Uterus (tissue), 4 donors: ENCODE measurements around the gene C6orf132. TPM values are rescaled to one million over a fixed set of nuclear protein-coding genes. Genes with fewer than 3 reads are reported as not detected.

ENCODE experiments used
- DNase-seq, 2 donors: peaks; one replicate each; pipeline ENCODE4 v3.0.0-alpha.2; 2019 to 2020
- H3K27ac ChIP-seq, 2 donors: fragments of 200-600 bp; sonication (generic); 1 replicate in 1 of 2; 2 replicates in 1 of 2; pipeline ENCODE4 v1.5.1; 2016 to 2018
- H3K27me3 ChIP-seq, 2 donors: fragments of 200-600 bp; sonication (generic); one replicate each; pipeline ENCODE4 v1.5.1; 2018 to 2019; ENCODE audit warnings: control low read depth in 1 of 2
- H3K36me3 ChIP-seq, 2 donors: fragments of 200-600 bp; sonication (generic); one replicate each; pipeline ENCODE4 v1.5.1; 2019; ENCODE audit warnings: control low read depth in 1 of 2
- H3K4me1 ChIP-seq, 2 donors: fragments of 200-600 bp; sonication (generic); one replicate each; pipeline ENCODE4 v1.5.1; 2018 to 2019; ENCODE audit warnings: control low read depth in 1 of 2
- H3K4me3 ChIP-seq, 2 donors: fragments of 200-600 bp; sonication (generic); 1 replicate in 1 of 2; 2 replicates in 1 of 2; pipeline ENCODE4 v1.5.1; 2018 to 2019; ENCODE audit warnings: mild to moderate bottlenecking in 1 of 2
- H3K9me3 ChIP-seq, 2 donors: fragments of 200-600 bp; sonication (generic); one replicate each; pipeline ENCODE4 v1.5.1; 2019; ENCODE audit warnings: control low read depth in 1 of 2
- POLR2A ChIP-seq, 2 donors: fragments of 450-650 bp; IDR thresholded peaks; one replicate each; pipeline ENCODE4 v1.6.1; 2016; ENCODE audit warnings: antibody characterized with exemption in 2 of 2, mild to moderate bottlenecking in 1 of 2, moderate library complexity in 1 of 2
- intact Hi-C: fragments of 100-400 bp; cut with DNase I; formaldehyde crosslinking; loops from one replicate; pipeline ENCODE4 v1.15.1; 2023; ENCODE audit warnings: low total_unique reads
- total RNA-seq, 4 donors: library from RNA; depleted of rRNA in 3 of 4; stranded (reverse); fragments of >200 nt in 3 of 4; gene quantifications; one replicate each; pipeline versions ENCODE4 v1.1.0 to v1.2.4, GENCODE V29; 2014 to 2023
- TF ChIP-seq, protein P1 (sequence below), 4 experiments: fragments of 200-600 bp in 2 of 4; fragments of 450-650 bp in 2 of 4; sonication (generic) in 2 of 4; IDR thresholded peaks; one replicate each; pipeline ENCODE4 v1.5.1; 2016 to 2019; ENCODE audit warnings: antibody characterized with exemption in 4 of 4, mild to moderate bottlenecking in 2 of 4, moderate library complexity in 1 of 4
- donor health status: DM: yes; HTN: yes; CAD: no.

The C6orf132 gene
- total RNA-seq, 4 donors from 2014 or later = 0.91 to 2.4 (median 1.0) TPM; not detected in 1

DNA sequence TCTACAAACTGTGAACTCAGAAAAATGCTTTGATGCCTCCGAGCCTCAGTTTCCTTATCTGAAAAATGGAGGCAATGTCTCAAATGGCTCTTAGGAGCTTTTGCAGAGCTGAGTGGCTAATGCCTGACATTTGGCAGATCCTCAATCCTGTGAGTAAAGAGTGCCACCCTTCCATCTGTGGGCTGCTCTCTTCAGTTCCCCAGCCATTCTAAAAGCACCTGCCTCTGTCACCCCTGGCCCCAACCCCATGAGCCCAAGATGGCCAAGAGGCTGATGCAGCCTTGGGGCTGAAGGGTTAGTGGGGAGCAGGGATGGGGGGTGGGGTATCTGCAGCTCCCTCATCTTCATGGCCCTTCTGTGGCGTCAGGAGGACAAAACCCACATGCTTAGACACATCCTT, 16.2 kb upstream of the C6orf132 start:
- no peaks in the 10 kb centered on the region for H3K36me3 ChIP-seq
- TF ChIP-seq, protein P1, sequence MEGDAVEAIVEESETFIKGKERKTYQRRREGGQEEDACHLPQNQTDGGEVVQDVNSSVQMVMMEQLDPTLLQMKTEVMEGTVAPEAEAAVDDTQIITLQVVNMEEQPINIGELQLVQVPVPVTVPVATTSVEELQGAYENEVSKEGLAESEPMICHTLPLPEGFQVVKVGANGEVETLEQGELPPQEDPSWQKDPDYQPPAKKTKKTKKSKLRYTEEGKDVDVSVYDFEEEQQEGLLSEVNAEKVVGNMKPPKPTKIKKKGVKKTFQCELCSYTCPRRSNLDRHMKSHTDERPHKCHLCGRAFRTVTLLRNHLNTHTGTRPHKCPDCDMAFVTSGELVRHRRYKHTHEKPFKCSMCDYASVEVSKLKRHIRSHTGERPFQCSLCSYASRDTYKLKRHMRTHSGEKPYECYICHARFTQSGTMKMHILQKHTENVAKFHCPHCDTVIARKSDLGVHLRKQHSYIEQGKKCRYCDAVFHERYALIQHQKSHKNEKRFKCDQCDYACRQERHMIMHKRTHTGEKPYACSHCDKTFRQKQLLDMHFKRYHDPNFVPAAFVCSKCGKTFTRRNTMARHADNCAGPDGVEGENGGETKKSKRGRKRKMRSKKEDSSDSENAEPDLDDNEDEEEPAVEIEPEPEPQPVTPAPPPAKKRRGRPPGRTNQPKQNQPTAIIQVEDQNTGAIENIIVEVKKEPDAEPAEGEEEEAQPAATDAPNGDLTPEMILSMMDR (IDR thresholded peaks at IDR 0.05) = no peak
- no peak for TF ChIP-seq POLR2A (IDR thresholded peaks at IDR 0.05)
- H3K27ac ChIP-seq = no peak overlapping the region
- H3K4me3 ChIP-seq = no peak overlapping the region
- H3K4me1 ChIP-seq = no peaks in the 10 kb centered on the region
- DNase-seq = no peak
- H3K9me3 ChIP-seq = no peaks in the 10 kb centered on the region
- intact Hi-C loops = no loop called here
- no peaks in the 10 kb centered on the region for H3K27me3 ChIP-seq

DNA sequence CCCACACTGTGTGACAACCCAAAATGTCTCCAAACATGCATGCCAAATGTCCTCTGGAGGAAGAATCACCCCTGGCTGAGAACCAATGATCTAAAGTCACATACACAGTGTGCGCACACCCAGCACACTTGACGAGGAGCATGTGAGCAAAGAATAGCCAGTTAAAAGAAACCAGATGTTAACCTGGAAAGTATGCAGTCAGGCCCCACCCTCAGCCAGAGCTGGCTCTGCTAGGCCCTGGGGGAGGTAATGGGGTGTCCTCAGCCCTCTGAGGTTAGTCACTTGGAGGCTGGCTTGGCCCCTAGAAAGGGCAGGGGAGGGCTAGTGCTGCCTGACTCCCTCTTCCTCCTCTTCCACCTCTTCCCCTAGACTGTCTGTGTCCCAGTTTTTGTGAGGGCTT, 15.6 kb upstream of the C6orf132 start:
- Histone ChIP-seq H3K9me3 (no peaks in the 10 kb centered on the region), H3K27me3 (no peaks in the 10 kb centered on the region), H3K4me3 (no peak overlapping the region), H3K4me1 (no peaks in the 10 kb centered on the region), H3K36me3 (no peaks in the 10 kb centered on the region), H3K27ac (no peak overlapping the region)
- DNase-seq = no peak
- no peak for TF ChIP-seq POLR2A (IDR thresholded peaks at IDR 0.05)
- TF ChIP-seq, protein P1 (IDR thresholded peaks at IDR 0.05) = no peak
- intact Hi-C loops = no loop called here

DNA sequence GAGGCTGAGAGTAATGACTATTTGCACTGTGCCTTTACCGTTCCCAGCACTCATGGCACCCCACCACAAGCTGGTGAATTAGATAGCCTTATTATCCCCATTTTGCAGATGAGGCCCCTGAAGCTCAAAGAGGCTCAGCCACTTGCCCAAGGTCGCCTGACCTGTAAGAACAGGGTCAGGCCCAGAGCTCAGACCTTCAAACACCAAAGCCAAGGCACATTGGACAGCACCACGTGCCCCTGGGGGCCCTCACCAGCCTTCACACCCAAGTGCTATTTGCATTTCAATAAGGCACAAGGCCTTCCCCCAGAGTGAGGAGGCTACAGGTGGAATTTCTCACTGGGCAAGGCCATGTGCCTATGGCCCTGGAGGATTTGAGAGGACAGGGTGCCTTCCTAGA, 14.2 kb upstream of the C6orf132 start:
- Histone ChIP-seq H3K27ac (no peak overlapping the region), H3K4me3 (no peak overlapping the region), H3K27me3 (no peaks in the 10 kb centered on the region), H3K4me1 (no peaks in the 10 kb centered on the region), H3K9me3 (no peaks in the 10 kb centered on the region), H3K36me3 (no peaks in the 10 kb centered on the region)
- intact Hi-C loops = no loop called here
- no peak for DNase-seq
- TF ChIP-seq POLR2A (IDR thresholded peaks at IDR 0.05) = no peak
- TF ChIP-seq, protein P1 (IDR thresholded peaks at IDR 0.05) = no peak

DNA sequence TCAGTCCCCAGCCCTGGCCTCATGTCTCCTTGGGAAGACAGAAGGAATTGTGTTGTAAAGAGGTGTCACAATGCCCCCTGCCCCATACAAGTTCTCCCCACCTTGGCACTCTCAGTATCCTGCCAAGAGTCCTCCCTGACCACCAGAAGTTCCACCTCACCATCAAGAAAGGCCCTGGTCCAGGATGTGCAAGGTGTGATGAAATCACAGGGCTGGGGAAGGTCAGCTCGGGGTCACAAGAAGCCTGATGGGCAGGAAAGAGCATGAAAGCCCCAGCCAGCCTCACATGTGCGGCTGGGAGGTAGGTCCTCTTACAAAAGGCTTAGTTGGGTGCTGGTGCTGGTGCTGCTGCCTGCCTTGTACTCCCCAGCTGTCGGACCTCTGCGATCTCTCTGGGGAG, 12.9 kb upstream of the C6orf132 start:
- intact Hi-C loops = no loop called here
- Histone ChIP-seq H3K36me3 (no peaks in the 10 kb centered on the region), H3K9me3 (no peaks in the 10 kb centered on the region), H3K27me3 (no peaks in the 10 kb centered on the region), H3K4me1 (no peaks in the 10 kb centered on the region), H3K4me3 (no peak overlapping the region), H3K27ac (no peak overlapping the region)
- no peak for DNase-seq
- TF ChIP-seq POLR2A (IDR thresholded peaks at IDR 0.05) = no peak
- TF ChIP-seq, protein P1 (IDR thresholded peaks at IDR 0.05) = no peak

DNA sequence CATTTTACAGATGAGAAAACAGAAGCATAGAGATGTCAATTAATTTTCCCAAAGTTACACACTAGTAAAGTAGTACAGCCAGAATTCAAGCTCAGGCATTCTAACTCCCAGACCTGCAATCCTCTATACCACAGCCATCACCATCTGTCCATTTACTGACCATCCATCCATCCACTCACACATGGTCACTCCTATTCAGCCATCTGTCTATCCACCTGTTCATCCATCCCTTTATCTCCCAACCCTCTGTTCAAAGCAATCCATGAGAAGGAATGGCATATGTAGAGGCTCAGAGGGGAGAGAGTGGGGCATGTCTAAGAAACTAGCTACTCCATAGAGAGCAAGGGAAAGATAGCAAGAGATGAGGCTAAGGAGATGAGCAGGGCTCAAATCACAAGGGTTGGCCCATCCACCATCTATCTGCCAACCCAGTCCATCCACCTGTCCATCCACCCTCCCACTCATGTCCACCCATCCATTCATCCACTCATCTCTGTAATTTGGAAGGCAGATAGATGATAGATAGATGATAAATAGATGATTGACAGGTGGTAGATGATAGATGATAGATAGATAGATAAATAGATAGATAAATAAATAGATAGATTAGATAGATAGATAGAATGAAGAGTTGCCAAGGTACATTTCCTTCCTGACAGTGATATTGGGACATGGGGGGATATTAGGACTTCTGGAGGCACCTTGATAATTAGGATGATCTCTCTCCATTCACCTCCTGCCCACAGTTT, 12.2 kb upstream of the C6orf132 start:
- H3K4me3 ChIP-seq = no peak overlapping the region
- no peaks in the 10 kb centered on the region for H3K36me3 ChIP-seq
- intact Hi-C loops = no loop called here
- no peaks in the 10 kb centered on the region for H3K4me1 ChIP-seq
- H3K9me3 ChIP-seq = no peaks in the 10 kb centered on the region
- no peak overlapping the region for H3K27ac ChIP-seq
- TF ChIP-seq, protein P1 (IDR thresholded peaks at IDR 0.05) = no peak
- no peak for TF ChIP-seq POLR2A (IDR thresholded peaks at IDR 0.05)
- no peaks in the 10 kb centered on the region for H3K27me3 ChIP-seq
- DNase-seq = no peak
